ENCODE measurements around the gene CTNND2. TPM values are rescaled to one million over a fixed set of nuclear protein-coding genes. Genes with fewer than 3 reads are reported as not detected.

The CTNND2 gene
- total RNA-seq, 1 experiment from 2014 or later = not detected

DNA sequence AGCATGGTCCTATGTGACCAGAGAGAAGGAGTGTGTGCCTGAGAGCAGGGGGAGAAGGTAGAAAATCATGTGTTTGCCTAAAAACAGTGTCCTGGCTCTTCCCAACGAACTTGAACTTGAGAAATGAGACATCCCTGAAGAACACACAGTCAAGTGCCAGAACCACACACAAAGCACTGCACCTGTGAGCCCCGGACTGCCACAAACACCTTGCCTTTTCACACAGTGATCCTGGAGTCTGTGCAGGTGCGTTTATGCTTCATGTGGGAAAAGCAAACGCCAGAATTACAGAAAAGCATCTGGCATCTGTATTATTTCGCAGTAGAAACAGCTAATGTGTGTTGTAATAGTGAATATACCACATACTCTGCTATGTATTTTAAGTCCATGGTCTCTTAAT lies 9.3 kb downstream of the CTNND2 start:
- Mint-ChIP-seq H3K36me3 (ENCODE audit: insufficient read depth, unreplicated experiment) (no peaks in the 10 kb centered on the region), H3K4me3 (ENCODE audit: unreplicated experiment) (no peak overlapping the region), H3K27me3 (ENCODE audit: insufficient read depth, unreplicated experiment) (no peaks in the 10 kb centered on the region), H3K9me3 (ENCODE audit: unreplicated experiment) (no peaks in the 10 kb centered on the region), H3K27ac (ENCODE audit: low read depth, unreplicated experiment) (no peak overlapping the region), H3K4me1 (ENCODE audit: insufficient read depth, unreplicated experiment) (no peaks in the 10 kb centered on the region)
- DNase-seq (ENCODE audit: unreplicated experiment) = no peak
- TF ChIP-seq, protein P1, sequence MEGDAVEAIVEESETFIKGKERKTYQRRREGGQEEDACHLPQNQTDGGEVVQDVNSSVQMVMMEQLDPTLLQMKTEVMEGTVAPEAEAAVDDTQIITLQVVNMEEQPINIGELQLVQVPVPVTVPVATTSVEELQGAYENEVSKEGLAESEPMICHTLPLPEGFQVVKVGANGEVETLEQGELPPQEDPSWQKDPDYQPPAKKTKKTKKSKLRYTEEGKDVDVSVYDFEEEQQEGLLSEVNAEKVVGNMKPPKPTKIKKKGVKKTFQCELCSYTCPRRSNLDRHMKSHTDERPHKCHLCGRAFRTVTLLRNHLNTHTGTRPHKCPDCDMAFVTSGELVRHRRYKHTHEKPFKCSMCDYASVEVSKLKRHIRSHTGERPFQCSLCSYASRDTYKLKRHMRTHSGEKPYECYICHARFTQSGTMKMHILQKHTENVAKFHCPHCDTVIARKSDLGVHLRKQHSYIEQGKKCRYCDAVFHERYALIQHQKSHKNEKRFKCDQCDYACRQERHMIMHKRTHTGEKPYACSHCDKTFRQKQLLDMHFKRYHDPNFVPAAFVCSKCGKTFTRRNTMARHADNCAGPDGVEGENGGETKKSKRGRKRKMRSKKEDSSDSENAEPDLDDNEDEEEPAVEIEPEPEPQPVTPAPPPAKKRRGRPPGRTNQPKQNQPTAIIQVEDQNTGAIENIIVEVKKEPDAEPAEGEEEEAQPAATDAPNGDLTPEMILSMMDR (IDR thresholded peaks at IDR 0.05; ENCODE audit: unreplicated experiment) = no peak
- ChIA-PET POLR2A (no interaction called here), CTCF (no interaction called here)
- intact Hi-C loops (cut with micrococcal nuclease) = no loop called here
- no TSS peak for BruUV-seq (replicated peaks)

GRCh38 chr5:11892832-11893231 lies 11.4 kb downstream of the CTNND2 start:
- intact Hi-C loops (cut with micrococcal nuclease) = no loop called here
- Mint-ChIP-seq H3K27ac (ENCODE audit: low read depth, unreplicated experiment) (no peak overlapping the region), H3K9me3 (ENCODE audit: unreplicated experiment) (no peaks in the 10 kb centered on the region), H3K36me3 (ENCODE audit: insufficient read depth, unreplicated experiment) (no peaks in the 10 kb centered on the region), H3K4me3 (ENCODE audit: unreplicated experiment) (no peak overlapping the region), H3K4me1 (ENCODE audit: insufficient read depth, unreplicated experiment) (no peaks in the 10 kb centered on the region), H3K27me3 (ENCODE audit: insufficient read depth, unreplicated experiment) (no peaks in the 10 kb centered on the region)
- BruUV-seq (replicated peaks) = no TSS peak
- CTCF ChIA-PET = interaction anchor here (0.6 kb wide), 1 partner anchor 139 kb away, joined by 3 read pairs; no protein-coding TSS in a partner anchor
- no peak for DNase-seq (ENCODE audit: unreplicated experiment)
- POLR2A ChIA-PET = no interaction called here
- TF ChIP-seq, protein P1 (IDR thresholded peaks at IDR 0.05; ENCODE audit: unreplicated experiment) = no peak

DNA sequence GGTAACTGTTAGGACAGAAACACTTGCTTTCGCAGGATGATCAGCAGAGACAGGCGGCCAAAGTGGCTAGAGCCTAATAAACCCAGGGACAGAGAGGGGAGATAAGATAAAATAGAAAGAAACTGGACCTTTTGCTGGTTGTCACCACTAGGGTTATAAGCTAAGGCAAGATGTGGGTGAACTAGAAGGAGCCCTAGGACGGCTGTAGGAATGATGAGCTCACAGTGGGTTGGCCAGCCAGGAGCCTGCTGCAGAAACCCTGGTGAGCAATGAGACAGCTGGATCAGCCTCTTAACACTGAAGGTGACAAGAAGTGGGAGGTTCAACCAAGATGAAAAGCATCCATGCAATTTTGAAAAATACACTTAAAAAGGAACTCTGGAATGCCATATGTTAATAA lies 13.5 kb downstream of the CTNND2 start:
- no peak for DNase-seq (ENCODE audit: unreplicated experiment)
- Mint-ChIP-seq H3K27me3 (ENCODE audit: insufficient read depth, unreplicated experiment) (peaks cover 7% of the 10 kb centered on the region), H3K4me3 (ENCODE audit: unreplicated experiment) (no peak overlapping the region), H3K27ac (ENCODE audit: low read depth, unreplicated experiment) (no peak overlapping the region), H3K4me1 (ENCODE audit: insufficient read depth, unreplicated experiment) (no peaks in the 10 kb centered on the region), H3K36me3 (ENCODE audit: insufficient read depth, unreplicated experiment) (no peaks in the 10 kb centered on the region), H3K9me3 (ENCODE audit: unreplicated experiment) (no peaks in the 10 kb centered on the region)
- BruUV-seq (replicated peaks) = no TSS peak
- POLR2A ChIA-PET = interaction anchor here (0.6 to 1.5 kb wide), 4 partner anchors 9 to 24 kb away, joined by 3 to 4 read pairs (median 3); no protein-coding TSS in a partner anchor
- TF ChIP-seq, protein P1 (IDR thresholded peaks at IDR 0.05; ENCODE audit: unreplicated experiment) = no peak
- intact Hi-C loops (cut with micrococcal nuclease) = no loop called here
- CTCF ChIA-PET = interaction anchor here (0.6 kb wide), 1 partner anchor 9 kb away, joined by 3 read pairs; no protein-coding TSS in a partner anchor

GRCh38 chr5:11888221-11888620 lies 16.0 kb downstream of the CTNND2 start:
- BruUV-seq (replicated peaks) = no TSS peak
- intact Hi-C loops (cut with micrococcal nuclease) = no loop called here

More at GRCh38 chr5:11888221-11888620, 16.0 kb downstream of the CTNND2 start:
- TF ChIP-seq, protein P1 (IDR thresholded peaks at IDR 0.05; ENCODE audit: unreplicated experiment) = no peak
- Mint-ChIP-seq H3K27me3 (ENCODE audit: insufficient read depth, unreplicated experiment) (peaks cover 30% of the 10 kb centered on the region), H3K27ac (ENCODE audit: low read depth, unreplicated experiment) (no peak overlapping the region), H3K4me3 (ENCODE audit: unreplicated experiment) (no peak overlapping the region), H3K36me3 (ENCODE audit: insufficient read depth, unreplicated experiment) (no peaks in the 10 kb centered on the region), H3K9me3 (ENCODE audit: unreplicated experiment) (no peaks in the 10 kb centered on the region), H3K4me1 (ENCODE audit: insufficient read depth, unreplicated experiment) (no peaks in the 10 kb centered on the region)
- ChIA-PET POLR2A (no interaction called here), CTCF (no interaction called here)
- no peak for DNase-seq (ENCODE audit: unreplicated experiment)

All from MCF 10A (cell line).